Muscle layer of colon (tissue), 2 donors: Measurements from ENCODE around the gene PDPR.
"Not testable (repeated sequence)": the region's sequence is repeated elsewhere in the genome, so short reads cannot be mapped to it uniquely, and the experiment has no call there.

Source experiments
- H3K27ac ChIP-seq: one replicate; pipeline ENCODE4 v1.7.0; 2013; ENCODE audit warnings: low read depth, mild to moderate bottlenecking, low read length, moderate library complexity
- H3K27me3 ChIP-seq, 2 donors: one replicate each; pipeline ENCODE4 v1.7.0; 2013; ENCODE audit warnings: low read length in 2 of 2, mild to moderate bottlenecking in 2 of 2; ENCODE audit not compliant: insufficient read depth in 2 of 2, control insufficient read depth in 1 of 2
- H3K36me3 ChIP-seq: one replicate; pipeline ENCODE4 v1.7.0; 2013; ENCODE audit warnings: mild to moderate bottlenecking, low read length; ENCODE audit not compliant: insufficient read depth
- H3K4me1 ChIP-seq: one replicate; pipeline ENCODE4 v1.7.0; 2013; ENCODE audit warnings: mild to moderate bottlenecking, low read length; ENCODE audit not compliant: insufficient read depth
- H3K4me3 ChIP-seq, 2 donors: one replicate each; pipeline ENCODE4 v1.7.0; 2013; ENCODE audit warnings: low read length in 2 of 2, low read depth in 1 of 2, mild to moderate bottlenecking in 1 of 2, moderate library complexity in 1 of 2
- H3K9ac ChIP-seq: one replicate; pipeline ENCODE4 v1.7.0; 2013; ENCODE audit warnings: low read length
- H3K9me3 ChIP-seq: one replicate; pipeline ENCODE4 v1.7.0; 2013; ENCODE audit warnings: mild to moderate bottlenecking, low read length
- donor health status: abdominal sarcoma.
- donor health status: Adenocarcinoma of cecum.

The PDPR gene

GRCh38 chr16:70113982-70114826, at the start of gene PDPR:
Gene PDPR (plus strand): TSS chr16:70114332. CDS start chr16:70120493, 6,161 bp downstream.
- H3K36me3 ChIP-seq, H3K27me3 ChIP-seq, H3K4me1 ChIP-seq, H3K9me3 ChIP-seq: not testable (repeated sequence)
- H3K27ac ChIP-seq, result peak within 1 kb of the TSS; percentile 75
- peak within 1 kb of the TSS; percentile 21 for H3K9ac ChIP-seq
- peak within 1 kb of the TSS; percentile 52 to 75 for H3K4me3 ChIP-seq

- not testable (repeated sequence) for H3K27me3 ChIP-seq, H3K9me3 ChIP-seq, H3K36me3 ChIP-seq, H3K4me1 ChIP-seq
- Histone ChIP-seq H3K4me3 (peak overlapping the region; percentile 42 to 53), H3K9ac (peak overlapping the region; percentile 33), H3K27ac (peak overlapping the region; percentile 63)
Measured at GRCh38 chr16:70064841-70065370, 49.2 kb upstream of the PDPR start.

- H3K4me1 ChIP-seq, H3K36me3 ChIP-seq, H3K9me3 ChIP-seq, H3K27me3 ChIP-seq: not testable (repeated sequence)
- H3K9ac ChIP-seq, result peak overlapping the region; percentile 33
- peak overlapping the region; percentile 42 to 53 for H3K4me3 ChIP-seq
- H3K27ac ChIP-seq, result peak overlapping the region; percentile 63
Measured at GRCh38 chr16:70065376-70065745, 48.8 kb upstream of the PDPR start.

- Histone ChIP-seq H3K4me3 (peak overlapping the region; percentile 11 to 45), H3K27ac (peak overlapping the region; percentile 58)
- not testable (repeated sequence) for H3K4me1 ChIP-seq, H3K9ac ChIP-seq, H3K27me3 ChIP-seq, H3K9me3 ChIP-seq, H3K36me3 ChIP-seq
Measured at GRCh38 chr16:70065746-70066658, 48.1 kb upstream of the PDPR start.

GRCh38 chr16:70066751-70067150, 47.4 kb upstream of the PDPR start:
- not testable (repeated sequence) for H3K9me3 ChIP-seq, H3K27me3 ChIP-seq, H3K9ac ChIP-seq, H3K4me3 ChIP-seq, H3K4me1 ChIP-seq, H3K36me3 ChIP-seq, H3K27ac ChIP-seq

GRCh38 chr16:70079081-70079480, 35.1 kb upstream of the PDPR start:
- not testable (repeated sequence) for H3K4me1 ChIP-seq, H3K9ac ChIP-seq, H3K4me3 ChIP-seq, H3K9me3 ChIP-seq, H3K36me3 ChIP-seq, H3K27ac ChIP-seq, H3K27me3 ChIP-seq

GRCh38 chr16:70081219-70081618, 32.9 kb upstream of the PDPR start:
- H3K9me3 ChIP-seq, H3K36me3 ChIP-seq, H3K27ac ChIP-seq, H3K4me3 ChIP-seq, H3K9ac ChIP-seq, H3K27me3 ChIP-seq, H3K4me1 ChIP-seq: not testable (repeated sequence)

GRCh38 chr16:70083931-70084330, 30.2 kb upstream of the PDPR start:
- not testable (repeated sequence) for H3K4me1 ChIP-seq, H3K36me3 ChIP-seq, H3K4me3 ChIP-seq, H3K9ac ChIP-seq, H3K27me3 ChIP-seq, H3K27ac ChIP-seq, H3K9me3 ChIP-seq

GRCh38 chr16:70088160-70088559, 26.0 kb upstream of the PDPR start:
- not testable (repeated sequence) for H3K4me1 ChIP-seq, H3K27me3 ChIP-seq, H3K9ac ChIP-seq, H3K27ac ChIP-seq, H3K9me3 ChIP-seq, H3K4me3 ChIP-seq, H3K36me3 ChIP-seq

- H3K9me3 ChIP-seq, H3K27me3 ChIP-seq, H3K9ac ChIP-seq, H3K27ac ChIP-seq, H3K36me3 ChIP-seq, H3K4me1 ChIP-seq, H3K4me3 ChIP-seq: not testable (repeated sequence)
Measured at GRCh38 chr16:70088877-70089276, 25.3 kb upstream of the PDPR start.

GRCh38 chr16:70089289-70089688, 24.8 kb upstream of the PDPR start:
- not testable (repeated sequence) for H3K27ac ChIP-seq, H3K27me3 ChIP-seq, H3K9ac ChIP-seq, H3K36me3 ChIP-seq, H3K9me3 ChIP-seq, H3K4me3 ChIP-seq, H3K4me1 ChIP-seq
